Suprapubic skin (tissue), 3 donors: ENCODE measurements around the gene EXD3.

ENCODE experiments used
- POLR2A ChIP-seq, 2 donors: fragments of 450-650 bp; IDR thresholded peaks; one replicate each; pipeline ENCODE4 v1.6.1; 2017; ENCODE audit warnings: antibody characterized with exemption in 2 of 2, mild to moderate bottlenecking in 2 of 2, moderate library complexity in 2 of 2
- TF ChIP-seq, protein P1 (sequence below), 2 donors: fragments of 200-600 bp in 1 of 2; fragments of 450-650 bp in 1 of 2; sonication (generic) in 1 of 2; IDR thresholded peaks; one replicate each; pipeline ENCODE4 v1.5.1; 2016 to 2019; ENCODE audit warnings: antibody characterized with exemption in 2 of 2, mild to moderate bottlenecking in 1 of 2, moderate library complexity in 1 of 2

DNA sequence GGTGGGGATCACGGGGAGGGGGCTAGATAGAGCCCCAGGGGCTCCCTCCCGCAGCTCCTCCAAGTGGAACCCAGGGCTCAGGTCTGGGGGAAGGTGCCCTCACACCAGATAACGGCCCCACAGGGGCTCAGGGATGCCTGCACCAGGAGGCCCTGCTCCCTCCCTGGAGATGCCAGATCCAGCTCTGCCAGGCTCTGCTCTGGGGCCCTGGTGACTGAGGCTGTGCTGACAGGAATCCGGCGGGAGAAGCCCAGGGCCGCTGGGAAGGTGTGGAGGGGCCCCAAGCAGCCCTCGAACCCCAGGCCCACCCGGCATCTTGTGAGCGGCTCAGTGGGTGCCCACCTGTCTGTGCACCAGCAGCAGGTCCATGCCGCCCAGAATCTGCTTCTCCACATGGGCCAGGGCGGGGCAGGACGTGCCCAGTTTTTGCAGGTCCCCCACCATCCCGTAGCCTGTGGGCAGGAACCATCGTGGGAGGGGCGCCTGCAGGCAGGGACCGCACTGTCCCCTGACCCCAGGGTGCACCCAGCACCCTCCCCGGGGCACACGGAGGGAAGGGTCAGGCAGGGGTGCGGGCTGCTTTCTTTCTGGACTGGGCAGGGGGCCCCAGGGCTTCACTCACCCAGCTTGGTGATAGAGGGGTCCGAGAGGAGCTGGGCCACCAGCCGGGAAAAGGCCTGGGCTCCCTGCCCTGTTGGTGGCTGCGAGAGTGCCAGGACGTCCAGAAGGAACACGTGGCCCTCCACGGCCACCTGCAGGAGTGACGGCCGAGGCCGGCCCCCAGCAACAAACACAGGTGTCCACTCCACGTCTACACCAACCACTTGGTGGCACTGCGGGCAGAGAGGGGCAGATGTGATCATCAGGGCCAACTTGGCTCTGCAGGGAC is 72.0 kb downstream of the EXD3 start:
- TF ChIP-seq POLR2A (IDR thresholded peaks at IDR 0.05): no peak
- TF ChIP-seq, protein P1, sequence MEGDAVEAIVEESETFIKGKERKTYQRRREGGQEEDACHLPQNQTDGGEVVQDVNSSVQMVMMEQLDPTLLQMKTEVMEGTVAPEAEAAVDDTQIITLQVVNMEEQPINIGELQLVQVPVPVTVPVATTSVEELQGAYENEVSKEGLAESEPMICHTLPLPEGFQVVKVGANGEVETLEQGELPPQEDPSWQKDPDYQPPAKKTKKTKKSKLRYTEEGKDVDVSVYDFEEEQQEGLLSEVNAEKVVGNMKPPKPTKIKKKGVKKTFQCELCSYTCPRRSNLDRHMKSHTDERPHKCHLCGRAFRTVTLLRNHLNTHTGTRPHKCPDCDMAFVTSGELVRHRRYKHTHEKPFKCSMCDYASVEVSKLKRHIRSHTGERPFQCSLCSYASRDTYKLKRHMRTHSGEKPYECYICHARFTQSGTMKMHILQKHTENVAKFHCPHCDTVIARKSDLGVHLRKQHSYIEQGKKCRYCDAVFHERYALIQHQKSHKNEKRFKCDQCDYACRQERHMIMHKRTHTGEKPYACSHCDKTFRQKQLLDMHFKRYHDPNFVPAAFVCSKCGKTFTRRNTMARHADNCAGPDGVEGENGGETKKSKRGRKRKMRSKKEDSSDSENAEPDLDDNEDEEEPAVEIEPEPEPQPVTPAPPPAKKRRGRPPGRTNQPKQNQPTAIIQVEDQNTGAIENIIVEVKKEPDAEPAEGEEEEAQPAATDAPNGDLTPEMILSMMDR (IDR thresholded peaks at IDR 0.05): no peak
